ENCODE results near the gene MYO10.

Gene MYO10

GRCh38 chr5:16807547-16807864, 128.6 kb downstream of the MYO10 start:
- H3K4me1 Mint-ChIP-seq (ENCODE audit: low read depth): no peaks in the 10 kb centered on the region
- no peak for DNase-seq (ENCODE audit: low spot score)
- no peaks in the 10 kb centered on the region for H3K36me3 Mint-ChIP-seq (ENCODE audit: low read depth)
- H3K4me3 Mint-ChIP-seq: no peak overlapping the region
- peaks cover 3% of the 10 kb centered on the region for H3K27me3 Mint-ChIP-seq (ENCODE audit: low read depth)
- H3K27ac Mint-ChIP-seq: no peak overlapping the region
- no peaks in the 10 kb centered on the region for H3K9me3 Mint-ChIP-seq

DNA sequence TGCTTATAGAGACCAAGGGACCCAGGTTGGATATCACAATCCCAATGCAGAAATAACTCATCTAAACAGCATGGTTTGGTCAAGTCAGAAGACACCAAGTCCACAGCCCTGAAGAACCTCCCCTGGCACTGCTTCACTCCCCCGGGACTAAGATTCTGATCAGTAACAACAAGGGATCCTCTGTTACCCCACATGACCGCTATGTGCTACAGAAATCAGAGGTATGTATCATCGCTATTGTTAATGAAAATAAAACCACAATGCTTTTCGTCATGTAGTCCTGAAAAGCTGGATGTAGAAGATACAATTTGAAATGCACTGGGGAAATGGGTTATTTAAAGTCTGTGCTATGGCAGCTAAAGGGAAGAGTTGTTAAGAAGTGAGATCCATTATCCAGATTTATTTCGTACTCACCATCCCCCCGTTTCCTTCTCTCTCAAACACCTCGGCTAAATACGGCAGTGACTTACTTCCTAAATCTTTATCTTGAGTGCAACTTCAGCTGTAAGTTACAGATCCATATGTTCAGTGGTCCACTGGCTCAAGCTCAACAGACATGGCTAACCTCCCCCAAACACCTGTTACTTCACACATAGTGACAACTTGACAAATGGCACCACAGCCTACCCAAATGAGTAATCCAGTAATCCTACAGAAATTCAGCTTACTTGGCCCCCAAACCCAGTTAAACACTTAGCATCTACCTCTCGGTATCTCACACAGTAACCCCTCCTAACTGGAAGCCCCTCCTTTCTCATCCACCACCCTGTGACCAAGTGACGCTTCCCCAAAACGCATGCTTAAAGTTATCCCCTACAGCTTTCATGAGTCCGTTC, 129.2 kb downstream of the MYO10 start:
- H3K4me3 Mint-ChIP-seq: no peak overlapping the region
- H3K27me3 Mint-ChIP-seq (ENCODE audit: low read depth): peaks cover 3% of the 10 kb centered on the region

DNA sequence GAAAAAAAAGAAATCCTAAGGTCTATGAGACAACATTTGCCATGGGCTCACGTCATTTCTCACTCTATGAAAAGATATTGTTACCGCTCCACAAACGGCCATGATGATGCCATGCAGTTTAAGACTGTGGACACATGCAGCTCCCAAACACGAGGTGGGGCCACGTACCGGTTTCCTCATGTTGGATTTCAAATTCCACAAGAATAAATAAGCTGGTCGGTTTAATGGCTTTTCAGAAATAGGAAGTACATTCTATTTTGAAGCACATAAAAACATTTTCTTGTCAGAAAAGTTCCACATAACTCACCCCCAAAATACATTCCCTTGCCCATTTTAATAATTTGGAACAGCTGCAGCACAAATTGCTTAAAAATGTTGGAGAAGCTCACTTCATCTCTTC, 130.6 kb downstream of the MYO10 start:
- no peak for DNase-seq (ENCODE audit: low spot score)
- no peak overlapping the region for H3K4me3 Mint-ChIP-seq
- H3K27me3 Mint-ChIP-seq (ENCODE audit: low read depth): peaks cover 3% of the 10 kb centered on the region
- no peaks in the 10 kb centered on the region for H3K4me1 Mint-ChIP-seq (ENCODE audit: low read depth)
- no peaks in the 10 kb centered on the region for H3K9me3 Mint-ChIP-seq
- H3K27ac Mint-ChIP-seq: no peak overlapping the region
- no peaks in the 10 kb centered on the region for H3K36me3 Mint-ChIP-seq (ENCODE audit: low read depth)

More for the DNA sequence above, 129.2 kb downstream of the MYO10 start:
- Mint-ChIP-seq H3K27ac (no peak overlapping the region), H3K4me1 (ENCODE audit: low read depth) (no peaks in the 10 kb centered on the region), H3K9me3 (no peaks in the 10 kb centered on the region), H3K36me3 (ENCODE audit: low read depth) (no peaks in the 10 kb centered on the region)
- no peak for DNase-seq (ENCODE audit: low spot score)

DNA sequence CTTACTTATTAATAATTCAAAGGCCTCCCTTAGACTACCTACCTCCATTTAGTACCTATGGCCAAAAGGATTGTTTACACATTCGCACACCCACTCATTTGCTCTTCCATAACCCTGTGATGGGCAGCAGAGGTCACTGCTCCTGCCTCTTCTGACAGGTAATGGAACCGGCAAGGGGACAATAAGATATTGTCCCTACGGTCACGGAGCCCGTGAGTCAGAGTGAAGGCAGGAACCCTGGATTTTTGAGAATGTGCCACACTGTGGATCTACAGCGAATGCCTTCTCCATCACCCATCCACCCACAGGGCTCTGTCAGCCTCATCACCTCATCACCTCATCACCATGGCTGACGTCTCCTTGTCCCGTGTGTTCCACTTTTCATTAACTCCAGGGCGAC, 132.3 kb downstream of the MYO10 start:
- no peak overlapping the region for H3K27ac Mint-ChIP-seq
- no peak overlapping the region for H3K4me3 Mint-ChIP-seq
- peaks cover 3% of the 10 kb centered on the region for H3K27me3 Mint-ChIP-seq (ENCODE audit: low read depth)
- no peak for DNase-seq (ENCODE audit: low spot score)
- H3K4me1 Mint-ChIP-seq (ENCODE audit: low read depth): no peaks in the 10 kb centered on the region
- H3K9me3 Mint-ChIP-seq: no peaks in the 10 kb centered on the region
- H3K36me3 Mint-ChIP-seq (ENCODE audit: low read depth): no peaks in the 10 kb centered on the region

- Mint-ChIP-seq H3K36me3 (ENCODE audit: low read depth) (no peaks in the 10 kb centered on the region), H3K4me3 (no peak overlapping the region), H3K4me1 (ENCODE audit: low read depth) (no peaks in the 10 kb centered on the region), H3K9me3 (no peaks in the 10 kb centered on the region), H3K27ac (no peak overlapping the region), H3K27me3 (ENCODE audit: low read depth) (no peaks in the 10 kb centered on the region)
- no peak for DNase-seq (ENCODE audit: low spot score)
Measured at GRCh38 chr5:16800477-16800876, 135.6 kb downstream of the MYO10 start.

GRCh38 chr5:16799796-16800195, 136.3 kb downstream of the MYO10 start:
- Mint-ChIP-seq H3K4me1 (ENCODE audit: low read depth) (no peaks in the 10 kb centered on the region), H3K9me3 (no peaks in the 10 kb centered on the region), H3K27me3 (ENCODE audit: low read depth) (no peaks in the 10 kb centered on the region), H3K36me3 (ENCODE audit: low read depth) (no peaks in the 10 kb centered on the region), H3K4me3 (no peak overlapping the region), H3K27ac (no peak overlapping the region)
- no peak for DNase-seq (ENCODE audit: low spot score)

GRCh38 chr5:16797951-16798350, 138.1 kb downstream of the MYO10 start:
- H3K4me3 Mint-ChIP-seq: no peak overlapping the region
- H3K4me1 Mint-ChIP-seq (ENCODE audit: low read depth): no peaks in the 10 kb centered on the region
- H3K27ac Mint-ChIP-seq: no peak overlapping the region
- no peaks in the 10 kb centered on the region for H3K36me3 Mint-ChIP-seq (ENCODE audit: low read depth)
- no peaks in the 10 kb centered on the region for H3K27me3 Mint-ChIP-seq (ENCODE audit: low read depth)
- no peak for DNase-seq (ENCODE audit: low spot score)
- H3K9me3 Mint-ChIP-seq: no peaks in the 10 kb centered on the region

DNA sequence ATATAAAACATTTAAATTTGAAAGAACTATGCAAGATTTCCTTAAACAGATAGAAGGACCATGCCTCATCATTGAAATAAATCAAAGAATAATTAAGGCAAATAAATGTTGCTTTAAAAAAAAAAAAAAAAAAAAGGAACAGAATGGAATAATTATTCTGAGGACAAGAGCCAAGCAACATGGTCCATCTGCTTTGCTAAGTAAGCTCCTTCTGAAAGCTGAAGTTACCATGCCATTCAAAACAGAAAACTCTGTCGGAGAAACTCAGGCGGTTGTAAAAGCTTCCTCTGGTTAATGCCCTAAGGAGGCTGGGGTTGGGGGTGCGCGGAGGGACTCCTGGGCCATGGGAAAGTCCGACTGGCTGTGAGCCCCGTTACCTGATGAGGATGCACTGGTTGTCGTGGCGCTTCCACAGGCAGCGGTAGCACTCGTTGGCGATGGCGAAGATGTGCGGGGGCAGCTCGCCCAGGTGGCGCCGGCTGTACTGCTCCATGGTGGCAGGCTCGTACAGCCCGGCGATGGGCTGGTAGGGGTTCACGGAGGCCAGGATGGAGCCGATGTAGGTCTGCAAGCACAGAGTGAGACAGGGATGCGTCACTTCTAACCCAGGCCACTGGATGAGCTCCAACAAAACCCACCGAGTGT, 141.7 kb downstream of the MYO10 start:
- Mint-ChIP-seq H3K27ac (no peak overlapping the region), H3K4me3 (no peak overlapping the region), H3K36me3 (ENCODE audit: low read depth) (no peaks in the 10 kb centered on the region), H3K4me1 (ENCODE audit: low read depth) (peaks cover 1% of the 10 kb centered on the region), H3K27me3 (ENCODE audit: low read depth) (no peaks in the 10 kb centered on the region), H3K9me3 (no peaks in the 10 kb centered on the region)
- no peak for DNase-seq (ENCODE audit: low spot score)

- Mint-ChIP-seq H3K9me3 (no peaks in the 10 kb centered on the region), H3K27ac (no peak overlapping the region), H3K27me3 (ENCODE audit: low read depth) (peaks cover 3% of the 10 kb centered on the region), H3K4me1 (ENCODE audit: low read depth) (peaks cover 1% of the 10 kb centered on the region), H3K36me3 (ENCODE audit: low read depth) (no peaks in the 10 kb centered on the region), H3K4me3 (no peak overlapping the region)
- no peak for DNase-seq (ENCODE audit: low spot score)
Measured at GRCh38 chr5:16792598-16793275, 143.4 kb downstream of the MYO10 start.

GRCh38 chr5:16791904-16792597, 144.0 kb downstream of the MYO10 start:
- H3K4me3 Mint-ChIP-seq: no peak overlapping the region
- H3K27ac Mint-ChIP-seq: no peak overlapping the region
- H3K36me3 Mint-ChIP-seq (ENCODE audit: low read depth): no peaks in the 10 kb centered on the region
- H3K9me3 Mint-ChIP-seq: no peaks in the 10 kb centered on the region
- DNase-seq (ENCODE audit: low spot score): no peak
- H3K27me3 Mint-ChIP-seq (ENCODE audit: low read depth): peaks cover 3% of the 10 kb centered on the region
- H3K4me1 Mint-ChIP-seq (ENCODE audit: low read depth): peaks cover 1% of the 10 kb centered on the region

- no peak overlapping the region for H3K4me3 Mint-ChIP-seq
- DNase-seq (ENCODE audit: low spot score): no peak
- no peaks in the 10 kb centered on the region for H3K36me3 Mint-ChIP-seq (ENCODE audit: low read depth)
- no peaks in the 10 kb centered on the region for H3K9me3 Mint-ChIP-seq
- peaks cover 3% of the 10 kb centered on the region for H3K27me3 Mint-ChIP-seq (ENCODE audit: low read depth)
- H3K4me1 Mint-ChIP-seq (ENCODE audit: low read depth): peaks cover 1% of the 10 kb centered on the region
- H3K27ac Mint-ChIP-seq: no peak overlapping the region
Measured at GRCh38 chr5:16791036-16791705, 144.9 kb downstream of the MYO10 start.

DNA sequence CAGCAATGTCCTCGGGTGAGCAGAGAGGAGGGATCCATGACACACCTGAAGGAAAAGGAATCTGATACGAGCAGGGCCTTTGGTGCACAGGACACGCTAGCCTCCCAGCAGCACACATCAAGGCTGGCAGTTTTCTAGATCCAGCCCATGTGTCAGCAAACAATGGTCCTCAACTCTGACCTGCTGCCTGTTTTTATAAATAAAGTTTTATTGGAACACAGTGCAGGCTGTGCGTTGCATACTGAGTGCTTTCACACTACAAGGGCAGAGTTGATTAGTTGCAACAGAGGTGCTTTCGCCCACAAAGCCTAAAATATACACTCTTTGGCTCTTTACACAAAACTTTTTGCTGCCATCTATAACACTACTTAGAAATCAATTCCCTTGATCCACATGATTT, 147.1 kb downstream of the MYO10 start:
- DNase-seq (ENCODE audit: low spot score): no peak
- no peaks in the 10 kb centered on the region for H3K36me3 Mint-ChIP-seq (ENCODE audit: low read depth)
- peaks cover 3% of the 10 kb centered on the region for H3K4me1 Mint-ChIP-seq (ENCODE audit: low read depth)
- H3K9me3 Mint-ChIP-seq: no peaks in the 10 kb centered on the region
- H3K27ac Mint-ChIP-seq: no peak overlapping the region
- H3K4me3 Mint-ChIP-seq: no peak overlapping the region
- peaks cover 3% of the 10 kb centered on the region for H3K27me3 Mint-ChIP-seq (ENCODE audit: low read depth)

DNA sequence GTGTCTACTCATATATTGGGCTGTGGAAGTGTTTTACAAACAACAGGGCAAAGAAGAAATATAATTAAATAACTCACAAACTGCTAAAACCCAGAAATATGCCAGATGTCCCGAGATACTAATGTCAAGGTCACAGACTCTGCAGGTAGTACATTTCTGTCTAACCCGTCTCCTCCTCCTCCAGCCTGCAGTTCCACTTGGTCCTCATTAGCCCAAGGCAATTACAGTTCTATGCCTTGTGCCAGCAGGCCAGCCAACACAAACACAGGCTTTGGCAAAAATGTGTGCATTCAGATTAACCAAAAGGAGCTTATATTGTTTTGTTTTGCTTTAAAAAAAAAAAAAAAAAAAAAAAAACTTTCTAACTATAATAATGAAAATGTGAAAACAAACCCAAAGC, 148.8 kb downstream of the MYO10 start:
- peaks cover 3% of the 10 kb centered on the region for H3K27me3 Mint-ChIP-seq (ENCODE audit: low read depth)
- no peak overlapping the region for H3K4me3 Mint-ChIP-seq
- H3K4me1 Mint-ChIP-seq (ENCODE audit: low read depth): peaks cover 3% of the 10 kb centered on the region
- H3K9me3 Mint-ChIP-seq: no peaks in the 10 kb centered on the region
- H3K36me3 Mint-ChIP-seq (ENCODE audit: low read depth): no peaks in the 10 kb centered on the region
- no peak overlapping the region for H3K27ac Mint-ChIP-seq
- no peak for DNase-seq (ENCODE audit: low spot score)

Measured in T-helper 2 cell treated with Interferon-gamma antibody and Interleukin-4, amounts not matched to agents 5 μg/mL and 100 μg/mL, for 36 hours (primary cell).